H9 (cell line): ENCODE measurements around the gene RNLS. TPM values are rescaled to one million over a fixed set of nuclear protein-coding genes. Genes with fewer than 3 reads are reported as not detected.

Source experiments
- DNase-seq: peaks from one replicate; pipeline ENCODE4 v3.0.0-alpha.2; 2017
- H2AFZ ChIP-seq: one replicate; pipeline ENCODE4 v1.6.1; 2013; ENCODE audit warnings: mild to moderate bottlenecking, low read length, control low read depth, moderate library complexity
- H2AK5ac ChIP-seq: 2 replicates; pipeline ENCODE4 v1.6.1; 2013; ENCODE audit warnings: low read length, control low read depth, mixed read lengths; ENCODE audit not compliant: insufficient read length
- H2BK120ac ChIP-seq: one replicate; pipeline ENCODE4 v1.6.1; 2013; ENCODE audit warnings: low read depth, mild to moderate bottlenecking, low read length, control low read depth, inconsistent platforms; ENCODE audit not compliant: poor library complexity, severe bottlenecking
- H2BK12ac ChIP-seq: 2 replicates; pipeline ENCODE4 v1.6.1; 2013; ENCODE audit warnings: low read length, control low read depth, mixed read lengths, low read depth; ENCODE audit not compliant: insufficient read length
- H2BK15ac ChIP-seq: 2 replicates; pipeline ENCODE4 v1.6.1; 2013; ENCODE audit warnings: low read depth, low read length, control low read depth
- H2BK20ac ChIP-seq: one replicate; pipeline ENCODE4 v1.6.1; 2013; ENCODE audit warnings: low read depth, mild to moderate bottlenecking, low read length, control low read depth, inconsistent platforms; ENCODE audit not compliant: poor library complexity, severe bottlenecking
- H2BK5ac ChIP-seq: 2 replicates; pipeline ENCODE4 v1.6.1; 2013; ENCODE audit warnings: low read length, control low read depth, mixed read lengths; ENCODE audit not compliant: insufficient read length
- H3K14ac ChIP-seq: 2 replicates; pipeline ENCODE4 v1.6.1; 2013; ENCODE audit warnings: low read length, control low read depth; ENCODE audit not compliant: insufficient read depth
- H3K18ac ChIP-seq: 2 replicates; pipeline ENCODE4 v1.6.1; 2013; ENCODE audit warnings: low read depth, mild to moderate bottlenecking, mixed read lengths, low read length, control low read depth; ENCODE audit not compliant: insufficient read length
- H3K23ac ChIP-seq: 2 replicates; pipeline ENCODE4 v1.6.1; 2013; ENCODE audit warnings: low read length, control low read depth, mixed read lengths, low read depth; ENCODE audit not compliant: insufficient read length
- H3K23me2 ChIP-seq: 2 replicates; pipeline ENCODE4 v1.6.1; 2013; ENCODE audit warnings: low read depth, mild to moderate bottlenecking, mixed read lengths, low read length, control low read depth; ENCODE audit not compliant: insufficient read length, poor library complexity, severe bottlenecking
- H3K27ac ChIP-seq: 2 replicates; pipeline ENCODE4 v1.5.1; 2013; ENCODE audit warnings: low read length, control low read depth, mixed read lengths, low read depth; ENCODE audit not compliant: insufficient read length
- H3K27me3 ChIP-seq: 2 replicates; pipeline ENCODE4 v1.6.1; 2013; ENCODE audit warnings: low read length, control low read depth, inconsistent platforms; ENCODE audit not compliant: insufficient read depth
- H3K4ac ChIP-seq: 2 replicates; pipeline ENCODE4 v1.6.1; 2013; ENCODE audit warnings: low read depth, mild to moderate bottlenecking, control low read depth, inconsistent platforms, low read length, moderate library complexity
- H3K4me1 ChIP-seq: 2 replicates; pipeline ENCODE4 v1.6.1; 2013; ENCODE audit warnings: low read length, control low read depth, inconsistent platforms; ENCODE audit not compliant: insufficient read depth
- H3K4me2 ChIP-seq: 2 replicates; pipeline ENCODE4 v1.6.1; 2013; ENCODE audit warnings: low read length, control low read depth, mixed read lengths; ENCODE audit not compliant: insufficient read length, insufficient read depth
- H3K56ac ChIP-seq: 2 replicates; pipeline ENCODE4 v1.6.1; 2013; ENCODE audit warnings: low read depth, mild to moderate bottlenecking, mixed read lengths, low read length, control low read depth; ENCODE audit not compliant: insufficient read length
- H3K79me1 ChIP-seq: 2 replicates; pipeline ENCODE4 v1.6.1; 2013; ENCODE audit warnings: low read depth, mild to moderate bottlenecking, moderate library complexity, low read length, control low read depth, inconsistent platforms; ENCODE audit not compliant: insufficient read depth, poor library complexity, severe bottlenecking
- H3K79me2 ChIP-seq: 2 replicates; pipeline ENCODE4 v1.6.1; 2013; ENCODE audit warnings: low read length, control low read depth, inconsistent platforms; ENCODE audit not compliant: insufficient read depth
- H3K9ac ChIP-seq: 2 replicates; pipeline ENCODE4 v1.6.1; 2013; ENCODE audit warnings: low read length, control low read depth, mixed read lengths; ENCODE audit not compliant: insufficient read length; ENCODE audit errors: extremely low read depth
- H3K9me3 ChIP-seq: one replicate; pipeline ENCODE4 v1.6.1; 2013; ENCODE audit warnings: low read depth, low read length, inconsistent platforms; ENCODE audit not compliant: control insufficient read depth
- H3T11ph ChIP-seq: one replicate; pipeline ENCODE4 v1.6.1; 2013; ENCODE audit warnings: mild to moderate bottlenecking, low read length, control low read depth, inconsistent platforms
- H4K20me1 ChIP-seq: one replicate; pipeline ENCODE4 v1.6.1; 2013; ENCODE audit not compliant: control insufficient read depth, insufficient read length, insufficient read depth
- H4K5ac ChIP-seq: 2 replicates; pipeline ENCODE4 v1.6.1; 2013; ENCODE audit warnings: low read depth, mild to moderate bottlenecking, mixed read lengths, low read length, control low read depth; ENCODE audit not compliant: insufficient read length
- H4K8ac ChIP-seq: replicated peaks from 2 replicates; pipeline ENCODE4 v1.6.1; 2013; ENCODE audit warnings: low read length, control low read depth, mixed read lengths, low read depth; ENCODE audit not compliant: insufficient read length
- H4K91ac ChIP-seq: 2 replicates; pipeline ENCODE4 v1.6.1; 2013; ENCODE audit warnings: low read depth, mild to moderate bottlenecking, moderate library complexity, mixed read lengths, low read length, control low read depth; ENCODE audit not compliant: insufficient read length
- H3K27ac Mint-ChIP-seq, 3 experiments: 2 replicates in 2 of 3; 3 replicates in 1 of 3; pipeline ENCODE4 v1.8.0; 2020 to 2021; ENCODE audit warnings: mixed read lengths in 3 of 3, mild to moderate bottlenecking in 1 of 3, moderate library complexity in 1 of 3
- H3K27me3 Mint-ChIP-seq: 2 replicates; pipeline ENCODE4 v1.8.0; 2021; ENCODE audit warnings: low read depth, mild to moderate bottlenecking, moderate library complexity, mixed read lengths
- H3K36me3 Mint-ChIP-seq, 3 experiments: 2 replicates in 2 of 3; 3 replicates in 1 of 3; pipeline ENCODE4 v1.8.0; 2020 to 2021; ENCODE audit warnings: low read depth in 3 of 3, mixed read lengths in 3 of 3; ENCODE audit not compliant: insufficient read depth in 1 of 3
- H3K4me1 Mint-ChIP-seq, 2 experiments: 2 replicates each; pipeline ENCODE4 v1.8.0; 2020; ENCODE audit warnings: mixed read lengths in 2 of 2
- H3K4me3 Mint-ChIP-seq, 2 experiments: 2 replicates in 1 of 2; 3 replicates in 1 of 2; pipeline ENCODE4 v1.8.0; 2020 to 2021; ENCODE audit warnings: mild to moderate bottlenecking in 2 of 2, mixed read lengths in 2 of 2, moderate library complexity in 1 of 2
- H3K9me3 Mint-ChIP-seq, 2 experiments: 2 replicates in 1 of 2; 3 replicates in 1 of 2; pipeline ENCODE4 v1.8.0; 2020; ENCODE audit warnings: mild to moderate bottlenecking in 2 of 2, mixed read lengths in 2 of 2, moderate library complexity in 1 of 2
- WGBS: extraction: QIAGEN DNeasy Blood & Tissue Kit; methylation state at CpG from one replicate; pipeline ENCODE4 v1.1.7; 2013; ENCODE audit warnings: missing lambda C conversion rate, low lambda C conversion rate, mixed read lengths; ENCODE audit not compliant: insufficient read length; ENCODE audit errors: extremely low coverage; 5-methylcytosine and 5-hydroxymethylcytosine counted together
- total RNA-seq: library from RNA; stranded (reverse); gene quantifications from 2 replicates; pipeline ENCODE4 v1.2.1, GENCODE V29; 2021
- TF ChIP-seq, protein P1 (sequence below): fragments of 200-600 bp; sonication (generic); conservative IDR thresholded peaks from 3 replicates; pipeline ENCODE4 v1.8.0; 2021; ENCODE audit warnings: antibody characterized with exemption, mild to moderate bottlenecking

Gene RNLS
- total RNA-seq, 1 experiment from 2014 or later: 7.5 TPM

DNA sequence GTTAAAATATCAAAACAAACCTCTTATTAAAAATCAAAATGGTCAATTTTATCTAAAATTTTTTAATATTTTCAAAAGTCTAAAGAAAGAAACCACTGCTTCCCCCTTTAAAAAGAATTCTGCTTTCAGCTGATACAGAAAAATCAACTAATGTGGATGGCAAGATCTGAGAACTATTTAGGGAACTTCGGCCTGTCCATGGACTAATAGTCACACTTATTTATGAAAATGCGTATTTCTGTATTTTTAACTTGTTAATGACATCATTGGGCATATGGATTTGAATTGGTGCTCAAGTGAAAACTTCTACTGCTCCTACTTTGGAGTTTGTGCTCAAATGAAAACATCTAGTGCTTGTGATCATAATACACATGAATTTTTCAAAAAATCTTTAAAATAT is 31.9 kb downstream of the RNLS start:
- Histone ChIP-seq H3T11ph (no peak overlapping the region), H2BK20ac (no peak overlapping the region), H2AFZ (no peak overlapping the region), H3K79me1 (no peaks in the 10 kb centered on the region), H3K4ac (no peak overlapping the region), H3K23ac (no peak overlapping the region), H3K27me3 (no peaks in the 10 kb centered on the region), H4K91ac (no peak overlapping the region), H3K79me2 (no peaks in the 10 kb centered on the region), H2AK5ac (no peak overlapping the region), H4K8ac (no peak overlapping the region), H3K14ac (no peak overlapping the region), H3K18ac (no peak overlapping the region), H2BK12ac (no peak overlapping the region), H3K56ac (no peak overlapping the region), H2BK120ac (no peak overlapping the region), H4K20me1 (no peaks in the 10 kb centered on the region), H3K27ac (no peak overlapping the region), H2BK5ac (no peak overlapping the region), H4K5ac (no peak overlapping the region), H3K4me2 (no peak overlapping the region), H3K23me2 (no peaks in the 10 kb centered on the region), H3K9ac (no peak overlapping the region), H2BK15ac (no peak overlapping the region), H3K9me3 (no peaks in the 10 kb centered on the region), H3K4me1 (no peaks in the 10 kb centered on the region; the same call in 1 of the 2 replicates)
- TF ChIP-seq, protein P1, sequence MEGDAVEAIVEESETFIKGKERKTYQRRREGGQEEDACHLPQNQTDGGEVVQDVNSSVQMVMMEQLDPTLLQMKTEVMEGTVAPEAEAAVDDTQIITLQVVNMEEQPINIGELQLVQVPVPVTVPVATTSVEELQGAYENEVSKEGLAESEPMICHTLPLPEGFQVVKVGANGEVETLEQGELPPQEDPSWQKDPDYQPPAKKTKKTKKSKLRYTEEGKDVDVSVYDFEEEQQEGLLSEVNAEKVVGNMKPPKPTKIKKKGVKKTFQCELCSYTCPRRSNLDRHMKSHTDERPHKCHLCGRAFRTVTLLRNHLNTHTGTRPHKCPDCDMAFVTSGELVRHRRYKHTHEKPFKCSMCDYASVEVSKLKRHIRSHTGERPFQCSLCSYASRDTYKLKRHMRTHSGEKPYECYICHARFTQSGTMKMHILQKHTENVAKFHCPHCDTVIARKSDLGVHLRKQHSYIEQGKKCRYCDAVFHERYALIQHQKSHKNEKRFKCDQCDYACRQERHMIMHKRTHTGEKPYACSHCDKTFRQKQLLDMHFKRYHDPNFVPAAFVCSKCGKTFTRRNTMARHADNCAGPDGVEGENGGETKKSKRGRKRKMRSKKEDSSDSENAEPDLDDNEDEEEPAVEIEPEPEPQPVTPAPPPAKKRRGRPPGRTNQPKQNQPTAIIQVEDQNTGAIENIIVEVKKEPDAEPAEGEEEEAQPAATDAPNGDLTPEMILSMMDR: no peak
- Mint-ChIP-seq H3K4me3 (no peak overlapping the region), H3K27ac (no peak overlapping the region), H3K36me3 (no peaks in the 10 kb centered on the region), H3K4me1 (peaks cover 0 to 4% of the 10 kb centered on the region in 2 experiments; a peak in 2 of 4 replicates), H3K27me3 (no peaks in the 10 kb centered on the region), H3K9me3 (no peaks in the 10 kb centered on the region)
- DNase-seq: no peak
- no CpG with 5 or more reads among the region's 2 CpGs for WGBS
